HepG2 (cell line): ENCODE measurements around the gene TMEM132D. TPM values are rescaled to one million over a fixed set of nuclear protein-coding genes. Genes with fewer than 3 reads are reported as not detected.

Experiments
- ATAC-seq: fragments of 200-7000 bp; cut with Tn5 transposase; 3 replicates; pipeline ENCODE4 v1.9.1; 2020; ENCODE audit warnings: mild to moderate bottlenecking, moderate library complexity
- BruUV-seq: library from RNA; stranded (reverse); fragments of 400-500 nt; replicated peaks from 2 replicates; lab custom pipeline; 2021; lab: Mats Ljungman, UMichigan
- CTCF ChIA-PET: fragments of 300-600 bp; formaldehyde crosslinking; extraction: SDS; loops from one replicate; lab custom pipeline; 2021; ENCODE audit warnings: low total read pairs, inconsistent platforms, low intra/inter-chr PET ratio; lab: Yijun Ruan, JAX
- POLR2A ChIA-PET: fragments of 350-600 bp; sonication (Branson Sonifier 250); formaldehyde crosslinking; loops from one replicate; lab custom pipeline; 2020; ENCODE audit warnings: antibody characterized with exemption, inconsistent platforms; lab: Yijun Ruan, JAX
- DNase-seq: peaks from one replicate; pipeline ENCODE4 v3.0.0-alpha.2; 2015; ENCODE audit warnings: low spot score
- FAIRE-seq: peaks from 3 replicates; lab custom pipeline; 2011; peaks lifted over from hg19 to GRCh38; lab: Jason Lieb, UNC
- H2AFZ ChIP-seq: one replicate; pipeline ENCODE4 v1.6.1; 2011; ENCODE audit warnings: low read length, inconsistent platforms
- H3K27ac ChIP-seq: fragments of 300-600 bp; 3 replicates; pipeline ENCODE4 v1.8.0; 2011; ENCODE audit warnings: mixed run types, mild to moderate bottlenecking, mixed read lengths, low read length, inconsistent platforms; ENCODE audit not compliant: insufficient read depth; ENCODE audit errors: extremely low read length
- H3K27me3 ChIP-seq, 2 experiments: fragments of 200-600 bp in 1 of 2; 2 replicates in 1 of 2; 3 replicates in 1 of 2; pipeline versions ENCODE4 v1.6.0 to v1.8.0; 2011; ENCODE audit warnings: low read length in 2 of 2, mild to moderate bottlenecking in 2 of 2, moderate library complexity in 2 of 2, inconsistent platforms in 1 of 2; ENCODE audit not compliant: insufficient read depth in 2 of 2, control insufficient read depth in 1 of 2
- H3K36me3 ChIP-seq, 2 experiments: fragments of 200-600 bp in 1 of 2; replicated peaks in 1 of 2; 2 replicates in 1 of 2; 3 replicates in 1 of 2; pipeline versions ENCODE4 v1.5.1 to v1.8.0; 2011; ENCODE audit warnings: low read length in 2 of 2, inconsistent platforms in 1 of 2; ENCODE audit not compliant: insufficient read depth in 2 of 2, control insufficient read depth in 1 of 2
- H3K4me1 ChIP-seq: 2 replicates; pipeline ENCODE4 v1.5.1; 2012; ENCODE audit warnings: low read length, inconsistent platforms; ENCODE audit not compliant: insufficient read depth
- H3K4me2 ChIP-seq: 2 replicates; pipeline ENCODE4 v1.6.0; 2011; ENCODE audit warnings: low read depth, low read length, inconsistent platforms
- H3K4me3 ChIP-seq, 3 experiments: fragments of 200-600 bp in 1 of 3; sonication (generic), shearing (Covaris generic) in 1 of 3; replicated peaks in 1 of 3; 2 replicates each; pipeline ENCODE4 v1.5.1; 2011 to 2016; ENCODE audit warnings: low read length in 3 of 3, inconsistent platforms in 2 of 3, low read depth in 2 of 3, mild to moderate bottlenecking in 2 of 3, control low read depth in 1 of 3, mixed read lengths in 1 of 3; ENCODE audit not compliant: insufficient read depth in 1 of 3
- H3K79me2 ChIP-seq: one replicate; pipeline ENCODE4 v1.6.1; 2011; ENCODE audit warnings: low read length, inconsistent platforms; ENCODE audit not compliant: insufficient read depth
- H3K9ac ChIP-seq: 2 replicates; pipeline ENCODE4 v1.6.0; 2011; ENCODE audit warnings: mild to moderate bottlenecking, low read depth, low read length, inconsistent platforms; ENCODE audit not compliant: insufficient read depth
- H3K9me3 ChIP-seq: 2 replicates; pipeline ENCODE4 v1.5.1; 2012; ENCODE audit warnings: mild to moderate bottlenecking, low read length
- H4K20me1 ChIP-seq: 2 replicates; pipeline ENCODE4 v1.6.0; 2011; ENCODE audit warnings: inconsistent platforms, mild to moderate bottlenecking, low read length, moderate library complexity; ENCODE audit not compliant: insufficient read depth
- ATF6 ChIP-seq: sonication (generic); formaldehyde crosslinking; conservative IDR thresholded peaks from 2 replicates; pipeline ENCODE4 v1.4.0; 2020; ENCODE audit warnings: missing genetic modification reagents
- BORCS8-MEF2B ChIP-seq: sonication (generic); formaldehyde crosslinking; IDR thresholded peaks from 2 replicates; pipeline ENCODE4 v1.8.0; 2022; ENCODE audit warnings: mild to moderate bottlenecking, missing genetic modification reagents
- ETV6 ChIP-seq: sonication (generic); formaldehyde crosslinking; conservative IDR thresholded peaks from 2 replicates; pipeline ENCODE4 v1.4.0; 2020; ENCODE audit warnings: missing genetic modification reagents
- HOXA3 ChIP-seq: sonication (generic); formaldehyde crosslinking; IDR thresholded peaks from 2 replicates; pipeline ENCODE4 v1.5.0; 2020; ENCODE audit warnings: missing genetic modification reagents
- MED13 ChIP-seq: sonication (generic); formaldehyde crosslinking; IDR thresholded peaks from 2 replicates; pipeline ENCODE4 v1.5.0; 2020; ENCODE audit warnings: missing genetic modification reagents
- MIXL1 ChIP-seq: IDR thresholded peaks from 2 replicates; pipeline ENCODE4 v1.6.1; 2016
- NBN ChIP-seq: fragments of 450-650 bp; conservative IDR thresholded peaks from 2 replicates; pipeline ENCODE4 v1.6.1; 2017
- PAF1 ChIP-seq: IDR thresholded peaks from 2 replicates; pipeline ENCODE4 v1.6.1; 2016; ENCODE audit warnings: missing genetic modification reagents, missing compliant biosample characterization
- PBX3 ChIP-seq: sonication (generic); formaldehyde crosslinking; IDR thresholded peaks from 2 replicates; pipeline ENCODE4 v1.8.1; 2023; ENCODE audit warnings: missing genetic modification reagents, inconsistent platforms, borderline replicate concordance
- SKI ChIP-seq: fragments of 450-650 bp; IDR thresholded peaks from one replicate; pipeline ENCODE4 v1.6.1; 2018; ENCODE audit warnings: mild to moderate bottlenecking; ENCODE audit not compliant: partially characterized antibody
- TAF1 ChIP-seq: sonication (generic); formaldehyde crosslinking; IDR thresholded peaks from 2 replicates; pipeline ENCODE4 v1.4.0; 2020; ENCODE audit warnings: missing genetic modification reagents
- TOPORS ChIP-seq: sonication (generic); formaldehyde crosslinking; IDR thresholded peaks from 2 replicates; pipeline ENCODE4 v1.8.0; 2023; ENCODE audit warnings: mild to moderate bottlenecking, missing genetic modification reagents
- ZBTB38 ChIP-seq: sonication (generic); formaldehyde crosslinking; IDR thresholded peaks from 2 replicates; pipeline ENCODE4 v1.5.1; 2020; ENCODE audit warnings: mild to moderate bottlenecking, missing genetic modification reagents
- ZBTB44 ChIP-seq: sonication (generic); formaldehyde crosslinking; IDR thresholded peaks from 2 replicates; pipeline ENCODE4 v1.4.0; 2020; ENCODE audit warnings: missing genetic modification reagents
- ZNF235 ChIP-seq: sonication (generic); formaldehyde crosslinking; IDR thresholded peaks from 2 replicates; pipeline ENCODE4 v1.8.1; 2023; ENCODE audit warnings: mild to moderate bottlenecking, missing genetic modification reagents, borderline replicate concordance
- ZNF329 ChIP-seq: sonication (generic); formaldehyde crosslinking; IDR thresholded peaks from 2 replicates; pipeline ENCODE4 v1.9.0; 2021; ENCODE audit warnings: low read depth, mild to moderate bottlenecking, missing genetic modification reagents
- ZNF703 ChIP-seq: sonication (generic); formaldehyde crosslinking; IDR thresholded peaks from 2 replicates; pipeline ENCODE4 v1.5.1; 2020; ENCODE audit warnings: missing genetic modification reagents, mild to moderate bottlenecking, moderate library complexity, borderline replicate concordance
- ZNF75D ChIP-seq: sonication (generic); formaldehyde crosslinking; IDR thresholded peaks from 2 replicates; pipeline ENCODE4 v1.8.1; 2023; ENCODE audit warnings: missing genetic modification reagents, mild to moderate bottlenecking, borderline replicate concordance
- ZNF839 ChIP-seq: sonication (generic); formaldehyde crosslinking; IDR thresholded peaks from 2 replicates; pipeline ENCODE4 v1.4.0; 2020; ENCODE audit warnings: missing genetic modification reagents, mild to moderate bottlenecking, borderline replicate concordance
- WGBS: methylation state at CpG from one replicate; pipeline ENCODE4 v1.1.6; 2017; ENCODE audit warnings: low lambda C conversion rate; 5-methylcytosine and 5-hydroxymethylcytosine counted together
- in situ Hi-C: cut with HindIII; loops from 2 replicates; pipeline ENCODE4 v1.10.0; 2017; ENCODE audit warnings: low pct_unique_long_range_greater_than_20kb; ENCODE audit not compliant: extremely low pct_ligation_motif_present
- intact Hi-C: fragments of 100-400 bp; cut with micrococcal nuclease; formaldehyde crosslinking; loops from one replicate; pipeline ENCODE4 v1.10.0; 2022; ENCODE audit not compliant: unreplicated experiment
- polyA plus RNA-seq, 8 experiments: library from polyadenylated mRNA; depleted of rRNA in 3 of 8; stranded (reverse) in 7 of 8; unstranded in 1 of 8; fragments of >200 nt; fragmentation: Illumina TruSeq in 4 of 8; extraction: Trizol in 4 of 8; gene quantifications; 2 replicates each; pipeline versions ENCODE4 v1.2.1 to v1.2.3, GENCODE V29; 2011 to 2016; ENCODE audit warnings: low read depth in 4 of 8, missing spikeins in 1 of 8, mixed read lengths in 1 of 8; ENCODE audit not compliant: insufficient read depth in 1 of 8
- total RNA-seq, 5 experiments: library from RNA; depleted of rRNA; stranded (reverse); fragments of >200 nt; fragmentation: Illumina TruSeq; extraction: Trizol; gene quantifications; 2 replicates each; pipeline ENCODE4 v1.2.3, GENCODE V29; 2016; ENCODE audit warnings: low read depth in 1 of 5

Gene TMEM132D
- total and polyA plus RNA-seq, 2 of the 13 experiments (the other 11 are each of a cell fraction or from before 2014, with no cell fraction given) = not detected

GRCh38 chr12:129202109-129202814, 701.6 kb downstream of the TMEM132D start:
- POLR2A ChIA-PET = no interaction called here
- ATAC-seq = no peak
- Histone ChIP-seq H3K4me1 (no peaks in the 10 kb centered on the region), H3K9ac (no peak overlapping the region), H3K9me3 (no peaks in the 10 kb centered on the region), H3K27me3 (no peaks in the 10 kb centered on the region), H3K79me2 (no peaks in the 10 kb centered on the region), H3K4me3 (no peak overlapping the region), H2AFZ (no peak overlapping the region), H3K4me2 (no peak overlapping the region), H4K20me1 (no peaks in the 10 kb centered on the region), H3K36me3 (no peaks in the 10 kb centered on the region), H3K27ac (no peak overlapping the region)
- BruUV-seq = no TSS peak
- FAIRE-seq = no peak
- in situ Hi-C loops (no loop called here), intact Hi-C loops (no loop called here)
- no peak for TF ChIP-seq MIXL1
- no peak for TF ChIP-seq PBX3
- TF ChIP-seq BORCS8-MEF2B (CRISPR knock-in tag) = no peak
- no peak for TF ChIP-seq ATF6
- TF ChIP-seq ZNF329 (CRISPR knock-in tag) = no peak
- TF ChIP-seq ETV6 = no peak
- TF ChIP-seq TAF1 (CRISPR knock-in tag) = no peak
- no peak for TF ChIP-seq ZNF235 (CRISPR knock-in tag)
- no peak for TF ChIP-seq PAF1
- TF ChIP-seq TOPORS (CRISPR knock-in tag) = no peak
- TF ChIP-seq SKI = no peak
- no peak for TF ChIP-seq MED13 (CRISPR knock-in tag)
- TF ChIP-seq ZNF839 (CRISPR knock-in tag) = no peak
- TF ChIP-seq HOXA3 (CRISPR knock-in tag) = no peak
- TF ChIP-seq NBN = no peak
- no peak for TF ChIP-seq ZNF75D
- no peak for TF ChIP-seq ZNF703 (CRISPR knock-in tag)
- no peak for TF ChIP-seq ZBTB38 (CRISPR knock-in tag)
- TF ChIP-seq ZBTB44 (CRISPR knock-in tag) = no peak
- WGBS = 0% methylated on average over 6 of the region's 6 CpGs
- CTCF ChIA-PET = no interaction called here
- DNase-seq = no peak
